ENCODE results near the gene CARD16.
"Not testable (repeated sequence)": the region's sequence is repeated elsewhere in the genome, so short reads cannot be mapped to it uniquely, and the experiment has no call there.

Gene CARD16

GRCh38 chr11:105078283-105078682, 33.1 kb upstream of the CARD16 start:
- TF ChIP-seq ZFP3 (CRISPR knock-in tag; IDR thresholded peaks at IDR 0.05) (no peak), OSR1 (CRISPR knock-in tag; IDR thresholded peaks at IDR 0.05) (no peak), ZNF8 (CRISPR knock-in tag; IDR thresholded peaks at IDR 0.05) (no peak), SNAI2 (CRISPR knock-in tag; IDR thresholded peaks at IDR 0.05) (no peak), ZNF565 (CRISPR knock-in tag; conservative IDR thresholded peaks at IDR 0.05; ENCODE audit: low read depth) (no peak), PPARA (CRISPR knock-in tag; IDR thresholded peaks at IDR 0.05; ENCODE audit: borderline replicate concordance) (no peak), ZFP30 (CRISPR knock-in tag; IDR thresholded peaks at IDR 0.05) (no peak), ZNF70 (CRISPR knock-in tag; IDR thresholded peaks at IDR 0.05) (no peak), ISL1 (CRISPR knock-in tag; IDR thresholded peaks at IDR 0.05) (no peak), CSDC2 (CRISPR knock-in tag; IDR thresholded peaks at IDR 0.05) (no peak), TSHZ2 (CRISPR knock-in tag; IDR thresholded peaks at IDR 0.05) (no peak), ESRRG (CRISPR knock-in tag; IDR thresholded peaks at IDR 0.05) (no peak), CREB5 (CRISPR knock-in tag; IDR thresholded peaks at IDR 0.05; ENCODE audit: low read depth) (no peak), BACH2 (CRISPR knock-in tag; IDR thresholded peaks at IDR 0.05; ENCODE audit: borderline replicate concordance) (no peak), ARNTL (CRISPR knock-in tag; IDR thresholded peaks at IDR 0.05; ENCODE audit: borderline replicate concordance, low read depth) (no peak), PATZ1 (CRISPR knock-in tag; IDR thresholded peaks at IDR 0.05; ENCODE audit: borderline replicate concordance) (no peak)
- ATAC-seq, result no peak

GRCh38 chr11:105077141-105077790, 32.1 kb upstream of the CARD16 start:
- not testable (repeated sequence) for ATAC-seq

GRCh38 chr11:105074166-105074530, 29.0 kb upstream of the CARD16 start:
- no peak for ATAC-seq
- TF ChIP-seq ZFP30 (CRISPR knock-in tag; IDR thresholded peaks at IDR 0.05) (no peak), OSR1 (CRISPR knock-in tag; IDR thresholded peaks at IDR 0.05) (no peak), TOX (CRISPR knock-in tag; IDR thresholded peaks at IDR 0.05; ENCODE audit: borderline replicate concordance) (no peak), CSRNP3 (CRISPR knock-in tag; IDR thresholded peaks at IDR 0.05) (no peak), RARB (CRISPR knock-in tag; IDR thresholded peaks at IDR 0.05) (no peak), SNAI2 (CRISPR knock-in tag; IDR thresholded peaks at IDR 0.05) (no peak), TCF4 (CRISPR knock-in tag; IDR thresholded peaks at IDR 0.05; ENCODE audit: borderline replicate concordance) (no peak), ZC3H10 (CRISPR knock-in tag; IDR thresholded peaks at IDR 0.05) (no peak), ARNTL (CRISPR knock-in tag; IDR thresholded peaks at IDR 0.05; ENCODE audit: borderline replicate concordance, low read depth) (no peak), GLIS3 (CRISPR knock-in tag; IDR thresholded peaks at IDR 0.05) (no peak), POU6F1 (CRISPR knock-in tag; IDR thresholded peaks at IDR 0.05; ENCODE audit: borderline replicate concordance, low read depth) (no peak), BACH2 (CRISPR knock-in tag; IDR thresholded peaks at IDR 0.05; ENCODE audit: borderline replicate concordance) (no peak), CREB5 (CRISPR knock-in tag; IDR thresholded peaks at IDR 0.05; ENCODE audit: low read depth) (no peak), ZNF565 (CRISPR knock-in tag; conservative IDR thresholded peaks at IDR 0.05; ENCODE audit: low read depth) (no peak), ZNF8 (CRISPR knock-in tag; IDR thresholded peaks at IDR 0.05) (no peak)

All from SK-N-SH treated with all-trans-retinoic acid at 6 μM for 48 hours (cell line).